NCI-H146 (cell line): ENCODE measurements around the gene NOVA1.
"Not testable (repeated sequence)": the region's sequence is repeated elsewhere in the genome, so short reads cannot be mapped to it uniquely, and the experiment has no call there.

ENCODE experiments used
- DNase-seq: peaks from one replicate; lab custom pipeline; 2025; lab: John Stamatoyannopoulos, UW

The NOVA1 gene, protein sequence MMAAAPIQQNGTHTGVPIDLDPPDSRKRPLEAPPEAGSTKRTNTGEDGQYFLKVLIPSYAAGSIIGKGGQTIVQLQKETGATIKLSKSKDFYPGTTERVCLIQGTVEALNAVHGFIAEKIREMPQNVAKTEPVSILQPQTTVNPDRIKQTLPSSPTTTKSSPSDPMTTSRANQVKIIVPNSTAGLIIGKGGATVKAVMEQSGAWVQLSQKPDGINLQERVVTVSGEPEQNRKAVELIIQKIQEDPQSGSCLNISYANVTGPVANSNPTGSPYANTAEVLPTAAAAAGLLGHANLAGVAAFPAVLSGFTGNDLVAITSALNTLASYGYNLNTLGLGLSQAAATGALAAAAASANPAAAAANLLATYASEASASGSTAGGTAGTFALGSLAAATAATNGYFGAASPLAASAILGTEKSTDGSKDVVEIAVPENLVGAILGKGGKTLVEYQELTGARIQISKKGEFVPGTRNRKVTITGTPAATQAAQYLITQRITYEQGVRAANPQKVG

DNA sequence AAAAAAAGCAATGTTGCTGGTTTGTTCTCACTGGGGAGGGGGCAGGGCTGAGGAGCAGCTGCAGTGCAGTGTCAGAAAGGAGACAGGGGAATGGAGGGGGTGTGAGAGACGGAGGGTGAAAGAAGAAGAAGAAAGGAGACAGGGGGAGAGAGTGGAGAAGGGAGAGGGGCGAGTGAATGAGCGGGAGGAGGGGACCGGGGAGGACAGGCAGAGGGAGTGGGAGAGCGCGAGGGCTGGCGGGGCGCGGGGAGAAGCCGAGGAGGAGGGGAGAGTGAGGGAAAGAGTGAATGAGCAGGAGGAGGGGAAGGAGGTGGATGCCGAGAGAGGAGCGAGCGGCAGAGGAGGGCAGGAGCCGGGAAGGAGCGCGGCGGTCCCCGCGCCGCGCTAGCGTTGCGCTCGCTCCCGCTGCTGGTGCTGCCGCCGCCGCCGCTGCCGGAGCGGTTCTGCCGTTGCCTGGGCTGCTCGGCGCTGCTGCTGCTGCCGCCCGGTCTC, at the start of gene NOVA1:
NOVA1 (minus strand) TSS at position 445 of the 492 bp plus-strand sequence. CDS start 597 bp downstream, outside the sequence.
- no peak for DNase-seq

DNA sequence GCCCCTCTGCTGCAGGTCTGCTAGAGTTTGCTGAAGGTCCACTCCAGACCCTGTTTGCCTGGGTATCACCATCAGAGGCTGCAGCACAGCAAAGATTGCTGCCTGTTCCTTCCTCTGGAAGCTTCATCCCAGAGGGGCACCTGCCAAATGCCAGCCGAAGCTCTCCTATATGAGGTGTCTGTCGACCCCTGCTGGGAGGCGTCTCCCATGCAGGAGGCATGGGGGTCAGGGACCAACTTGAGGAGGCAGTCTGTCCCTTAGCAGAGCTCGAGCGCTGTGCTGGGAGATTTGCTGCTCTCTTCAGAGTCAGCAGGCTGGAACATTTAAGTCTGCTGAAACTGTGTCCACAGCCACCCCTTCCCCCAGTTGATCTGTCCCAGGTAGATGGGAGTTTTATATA, 47.2 kb upstream of the NOVA1 start:
- not testable (repeated sequence) for DNase-seq

DNA sequence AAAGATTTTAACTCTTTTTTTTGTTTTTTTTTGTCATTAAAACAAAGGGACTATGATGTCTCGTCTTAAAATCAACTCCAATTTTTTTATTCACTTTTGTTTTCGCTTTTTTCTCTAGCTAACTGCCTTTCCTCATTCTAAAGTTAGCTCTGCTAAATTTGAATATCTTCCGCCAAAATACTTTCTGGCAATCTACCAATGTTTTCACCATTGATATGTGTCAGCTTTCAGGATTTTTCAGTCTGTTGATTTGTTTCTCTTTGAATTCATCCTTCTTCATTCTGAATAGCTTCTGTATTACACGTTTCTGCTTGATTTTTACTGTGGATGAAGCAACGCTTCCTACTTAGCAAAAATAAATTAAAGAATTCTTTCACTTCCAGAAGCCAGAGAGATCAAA, 38.7 kb upstream of the NOVA1 start:
- no peak for DNase-seq

DNA sequence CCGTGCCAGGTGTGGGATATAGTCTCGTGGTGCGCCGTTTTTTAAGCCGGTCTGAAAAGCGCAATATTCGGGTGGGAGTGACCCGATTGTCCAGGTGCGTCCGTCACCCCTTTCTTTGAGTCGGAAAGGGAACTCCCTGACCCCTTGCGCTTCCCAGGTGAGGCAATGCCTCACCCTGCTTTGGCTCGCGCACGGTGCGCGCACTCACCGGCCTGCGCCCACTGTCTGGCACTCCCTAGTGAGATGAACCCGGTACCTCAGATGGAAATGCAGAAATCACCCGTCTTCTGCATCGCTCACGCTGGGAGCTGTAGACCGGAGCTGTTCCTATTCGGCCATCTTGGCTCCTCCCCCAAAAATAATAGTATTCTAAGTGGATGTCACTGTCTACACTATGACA, 37.1 kb upstream of the NOVA1 start:
- not testable (repeated sequence) for DNase-seq

DNA sequence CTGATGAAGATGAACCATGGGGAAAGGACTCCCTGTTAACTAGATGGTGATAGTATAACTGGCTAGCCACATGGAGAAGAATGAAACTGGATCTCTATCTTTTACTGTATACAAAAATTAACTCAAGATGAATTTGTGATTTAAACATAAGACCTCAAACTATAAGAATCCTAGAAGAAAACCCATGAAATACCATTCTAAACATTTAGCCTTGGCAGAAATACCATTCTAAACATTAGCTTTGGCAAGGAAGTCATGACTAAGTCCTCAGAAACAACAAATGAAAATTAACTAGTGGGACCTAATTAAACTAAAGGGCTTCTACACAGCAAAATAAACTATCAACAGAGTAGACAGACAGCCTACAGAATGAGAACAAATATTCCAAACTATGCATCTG, 28.4 kb upstream of the NOVA1 start:
- DNase-seq: no peak

DNA sequence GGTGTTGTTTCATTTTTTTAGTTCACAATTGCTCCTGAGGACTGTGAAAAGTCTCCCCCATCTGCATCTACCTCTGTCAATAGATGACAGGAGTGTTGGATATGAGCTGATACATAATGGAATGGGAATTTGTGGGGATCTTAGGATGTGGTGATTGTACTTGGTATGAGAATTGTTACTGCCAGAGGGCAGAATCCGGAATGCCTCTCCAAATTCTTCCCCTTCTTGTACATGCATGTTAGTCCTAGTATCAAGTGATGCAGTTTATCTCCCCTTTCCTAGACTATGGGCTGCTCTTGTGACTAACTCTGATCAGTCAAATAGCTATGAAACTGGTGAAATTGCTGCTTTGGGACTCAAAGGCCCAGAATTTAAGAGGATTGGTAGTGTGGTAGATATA, 24.8 kb upstream of the NOVA1 start:
- no peak for DNase-seq

DNA sequence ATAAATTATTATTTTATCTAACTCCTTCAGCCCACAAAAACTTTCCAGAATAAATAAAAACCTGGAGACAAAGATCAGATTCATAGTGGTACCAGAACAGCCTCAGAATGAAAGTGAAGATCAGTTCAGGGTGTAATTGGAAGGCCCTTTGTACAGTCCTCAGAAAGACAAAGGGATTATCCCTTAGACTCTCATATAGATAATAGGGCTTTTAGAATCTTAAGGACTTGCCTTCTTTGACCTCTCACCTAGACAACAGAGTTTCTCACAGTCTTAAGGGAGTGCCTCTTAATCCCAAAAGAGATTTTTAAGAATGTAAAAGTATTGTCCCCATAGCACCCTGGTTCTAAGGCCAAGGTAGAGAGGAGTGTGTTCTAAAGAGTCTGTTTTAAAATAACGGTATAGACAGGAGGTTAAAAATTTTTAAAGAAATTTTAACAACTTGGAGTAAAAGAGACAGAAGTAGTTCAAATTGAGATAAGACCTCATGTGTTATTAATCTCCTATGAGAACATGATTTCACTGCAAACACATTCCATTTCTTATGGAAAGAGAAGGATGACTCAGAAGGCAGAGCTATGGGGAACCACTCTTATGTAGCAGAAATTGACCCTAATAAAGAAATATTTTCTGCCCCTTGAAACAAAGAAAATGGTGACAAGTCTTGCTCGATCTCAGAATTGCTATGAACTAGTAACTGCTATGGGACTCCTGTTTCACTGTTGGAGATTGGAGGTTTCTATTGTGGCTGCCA, 24.2 kb upstream of the NOVA1 start:
- no peak for DNase-seq

DNA sequence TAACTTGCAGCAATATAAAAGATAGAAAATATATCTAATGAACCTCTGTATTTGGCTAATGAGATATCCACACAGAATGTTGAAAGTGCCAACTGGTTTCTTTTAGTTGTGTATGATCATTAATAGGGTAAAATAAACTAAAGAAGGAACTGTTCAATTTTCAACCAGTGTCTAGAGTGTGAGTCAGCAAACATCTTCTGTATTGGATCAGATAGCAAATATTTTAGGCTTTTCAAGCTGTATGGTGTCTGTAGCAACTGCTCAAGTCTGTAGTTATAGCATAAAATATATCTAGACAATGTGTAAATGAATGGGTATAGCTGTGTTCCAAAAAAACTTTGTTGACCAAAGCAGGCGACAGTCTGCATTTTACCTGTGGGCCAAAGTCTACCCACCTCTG, 23.5 kb upstream of the NOVA1 start:
- no peak for DNase-seq

DNA sequence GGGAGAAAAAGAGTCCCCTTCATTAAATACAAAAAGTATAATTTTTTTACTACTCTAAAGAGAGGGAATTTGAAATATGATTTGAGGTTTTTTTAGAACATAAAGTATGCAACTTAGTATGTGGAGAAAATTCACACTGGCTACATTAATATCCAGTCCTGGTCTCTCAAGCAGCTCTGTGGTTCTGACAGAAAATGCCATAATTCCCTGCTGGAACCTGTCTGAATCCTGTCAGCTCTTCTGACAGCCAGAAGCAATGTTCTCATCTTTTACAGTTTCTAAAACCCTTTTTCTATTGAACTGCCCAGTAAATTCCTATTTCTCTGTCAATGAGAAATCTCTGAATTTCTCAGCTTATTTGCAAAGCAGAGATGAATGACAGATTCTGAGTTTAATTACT, 13.4 kb upstream of the NOVA1 start:
- DNase-seq: no peak

DNA sequence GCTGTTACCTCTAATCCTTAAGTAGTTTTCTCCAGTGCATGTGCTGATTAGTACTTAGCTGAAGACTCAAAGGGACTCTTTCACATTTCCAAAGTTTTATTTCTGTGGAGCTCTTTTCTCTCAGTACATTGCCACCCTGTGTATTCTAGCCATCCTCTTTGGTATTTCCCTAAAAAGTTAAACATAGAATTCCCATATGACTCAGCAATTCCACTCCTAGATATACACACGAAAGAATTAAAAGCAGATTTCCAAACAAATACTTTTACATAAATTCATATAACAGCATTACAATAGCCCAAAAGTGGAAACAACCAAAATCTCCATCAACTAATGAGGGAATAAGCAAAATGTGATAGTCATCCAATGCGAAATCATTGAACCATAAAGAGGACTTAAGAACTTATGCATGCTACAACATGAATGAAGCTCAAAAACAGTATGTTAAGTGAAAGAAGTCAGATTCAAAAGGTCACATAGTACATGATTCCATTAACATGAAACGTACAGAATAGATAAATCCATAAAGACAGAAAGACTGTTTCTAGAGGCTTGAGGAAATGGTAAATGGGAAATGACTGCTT, 9.0 kb upstream of the NOVA1 start:
- DNase-seq: no peak

DNA sequence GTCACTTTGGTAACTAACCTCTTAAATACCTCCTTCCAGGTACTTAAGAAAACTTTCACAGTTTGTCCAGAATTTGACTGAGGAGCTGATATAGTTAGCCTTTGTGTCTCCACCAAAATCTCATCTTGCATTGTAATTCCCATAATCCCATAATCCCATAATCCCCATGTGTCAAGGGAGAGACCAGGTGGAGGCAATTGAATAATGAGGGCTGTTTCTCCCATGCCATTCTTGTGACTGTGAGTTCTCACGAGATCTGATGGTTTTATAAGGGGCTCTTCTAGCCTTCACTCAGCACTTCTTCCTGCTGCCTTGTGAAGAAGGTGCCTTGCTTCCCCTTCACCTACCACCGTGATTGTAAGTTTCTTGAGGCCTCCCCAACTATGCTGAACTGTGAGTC, 7.8 kb upstream of the NOVA1 start:
- DNase-seq: no peak

DNA sequence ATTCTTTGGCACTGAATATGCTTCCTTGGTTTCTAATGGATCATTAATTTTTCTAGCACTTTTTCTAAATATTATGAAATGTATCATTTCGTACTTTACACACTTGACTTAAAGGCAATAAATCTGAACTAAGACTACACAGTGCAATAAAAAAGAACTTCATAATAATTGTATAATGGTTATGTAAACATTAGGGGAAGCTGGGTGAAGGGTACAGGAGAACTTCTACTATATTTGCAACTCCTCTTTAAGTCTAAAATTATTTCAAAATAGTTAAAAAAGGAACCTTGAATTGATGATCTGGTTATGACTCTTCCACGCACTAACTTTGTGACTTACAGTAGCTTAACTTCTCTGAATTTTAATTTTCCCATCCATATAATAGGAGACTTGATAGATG, 5.1 kb upstream of the NOVA1 start:
- no peak for DNase-seq

DNA sequence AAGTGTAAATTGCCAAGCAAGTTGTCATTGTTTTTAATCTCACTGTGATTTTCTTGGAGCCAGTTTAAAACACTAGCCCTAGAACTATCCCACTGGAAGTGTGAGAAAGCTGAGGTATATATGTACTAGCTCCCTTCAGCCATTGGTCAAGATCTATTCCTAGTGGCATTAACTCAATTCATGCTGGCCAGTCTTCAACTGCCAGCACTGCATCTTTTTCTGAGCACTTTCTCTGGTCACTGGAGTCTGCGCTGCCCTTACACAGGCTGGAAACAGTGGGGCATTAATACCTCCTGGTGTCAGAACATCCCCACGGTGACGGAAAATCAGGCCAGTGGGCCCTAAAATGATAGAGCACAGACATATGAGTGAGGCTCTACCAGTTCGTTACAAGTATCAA, 4.0 kb upstream of the NOVA1 start:
- DNase-seq: no peak

DNA sequence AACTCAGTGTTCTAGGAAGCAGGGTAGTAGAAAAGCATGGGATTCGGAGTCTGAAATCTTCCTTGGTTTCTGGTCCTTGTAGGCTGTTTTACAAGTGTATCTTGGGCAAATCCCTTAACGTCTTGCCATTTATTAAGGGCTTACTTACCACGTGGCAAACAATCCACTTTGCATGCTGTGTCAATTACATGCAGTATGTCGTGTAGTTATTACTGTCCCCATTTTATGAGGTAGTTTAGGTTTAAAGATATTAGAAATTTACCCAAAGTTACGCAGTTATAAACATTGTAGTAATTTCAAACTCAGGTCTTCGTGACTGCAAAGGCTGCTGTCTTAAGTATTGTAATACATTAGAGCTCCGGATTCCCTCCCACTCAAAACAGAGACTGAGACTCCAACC, 1.5 kb upstream of the NOVA1 start:
- peak; percentile 27 for DNase-seq

DNA sequence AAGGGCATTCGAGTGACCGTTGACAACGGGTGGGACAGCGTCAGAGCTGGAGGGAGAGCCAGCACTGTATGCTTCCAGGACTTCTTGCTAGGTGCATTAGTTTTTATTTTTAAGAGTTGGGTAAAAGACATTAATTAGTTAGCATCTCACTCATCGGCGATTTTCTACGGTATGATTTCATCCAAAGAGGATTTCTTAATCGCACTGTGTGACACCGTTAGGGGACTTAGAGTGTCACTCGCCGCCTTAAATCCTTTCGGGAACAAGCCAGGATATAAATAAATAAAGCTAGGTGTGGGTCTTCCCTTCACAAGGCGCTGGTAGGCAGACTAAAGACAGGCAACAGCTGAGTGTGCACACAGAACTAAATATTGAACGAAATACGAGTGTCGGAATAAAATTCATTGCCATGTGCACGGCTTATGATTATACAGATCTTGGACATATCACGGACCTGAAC, 869 bp upstream of the NOVA1 start:
- peak; percentile 57 for DNase-seq

DNA sequence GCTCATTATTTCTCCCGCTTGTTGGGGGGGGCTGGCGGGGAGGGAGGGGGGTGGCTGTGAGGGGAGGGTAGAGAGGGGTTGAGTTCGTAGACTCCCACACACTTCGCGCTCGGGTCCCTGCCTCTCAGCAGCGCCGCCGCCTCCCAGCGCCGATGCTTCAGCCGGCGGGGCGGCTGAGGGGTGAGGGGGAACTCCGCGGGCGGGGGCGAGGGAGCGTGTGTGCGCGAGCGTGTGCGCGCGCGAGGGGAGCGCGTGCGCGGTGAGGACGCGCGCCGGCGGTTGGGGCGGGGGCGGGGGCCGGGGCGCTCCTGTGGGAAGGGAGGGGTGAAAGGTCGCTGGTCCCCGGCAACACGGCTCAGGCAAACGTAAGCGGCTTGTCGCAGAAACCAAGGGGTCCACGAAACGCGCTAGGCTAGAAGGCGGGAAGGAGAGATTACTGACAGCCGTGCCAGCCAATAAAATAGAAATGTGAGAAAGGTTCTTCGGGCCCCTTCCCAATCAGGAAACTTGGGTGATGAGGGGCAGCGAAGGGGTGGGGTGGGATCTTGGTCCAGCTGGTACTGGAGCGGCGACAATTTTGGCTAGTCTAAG, 343 bp upstream of the NOVA1 start:
- peak; percentile 99 for DNase-seq

DNA sequence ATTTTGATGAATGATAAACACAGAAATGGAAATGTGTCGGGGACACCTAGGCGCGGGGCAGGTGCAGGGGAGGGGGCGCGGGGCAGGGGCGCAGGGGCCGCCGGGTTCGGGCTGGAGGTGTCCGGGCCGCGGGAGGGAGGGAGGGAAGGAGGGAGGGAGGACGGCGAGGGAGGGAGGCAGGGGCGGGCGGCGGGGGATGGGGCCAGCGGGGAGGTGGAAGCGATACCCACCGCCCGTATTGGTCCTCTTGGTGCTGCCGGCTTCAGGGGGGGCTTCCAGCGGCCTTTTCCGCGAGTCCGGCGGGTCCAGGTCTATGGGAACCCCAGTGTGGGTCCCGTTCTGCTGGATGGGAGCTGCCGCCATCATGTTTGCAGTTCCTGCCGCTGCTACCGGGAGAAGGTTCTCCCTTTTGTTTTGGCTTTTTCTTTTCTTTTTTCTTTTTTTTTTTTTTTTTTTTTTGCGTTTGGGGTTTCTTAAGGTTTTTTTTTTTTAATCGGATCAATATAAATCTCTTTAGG, 703 bp downstream of the NOVA1 start:
- DNase-seq: peak; percentile 70

DNA sequence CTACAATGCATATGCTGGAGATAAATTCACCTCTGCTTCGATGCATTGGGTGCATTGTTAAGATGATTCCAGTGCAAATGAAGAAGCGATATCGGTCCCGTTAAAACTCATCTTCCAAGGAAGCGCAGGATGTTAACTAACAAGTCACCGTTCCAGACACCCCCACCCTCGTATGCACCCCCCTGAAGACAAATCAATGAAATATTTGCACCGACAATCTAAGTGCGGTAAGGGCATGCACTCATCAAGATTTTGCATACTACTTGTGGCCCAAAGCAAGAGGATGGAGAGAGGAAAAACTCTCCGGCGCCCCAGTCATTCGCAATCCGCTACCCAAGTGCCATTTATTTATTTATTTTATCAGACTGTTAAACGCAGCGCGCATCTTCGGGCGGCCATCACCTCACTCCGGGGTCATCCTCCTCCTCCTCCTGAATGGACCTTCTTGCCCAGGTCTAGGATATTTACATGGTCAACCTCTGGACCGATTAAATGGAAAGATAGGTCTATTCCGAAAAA, 1.2 kb downstream of the NOVA1 start:
- DNase-seq: peak; percentile 45

DNA sequence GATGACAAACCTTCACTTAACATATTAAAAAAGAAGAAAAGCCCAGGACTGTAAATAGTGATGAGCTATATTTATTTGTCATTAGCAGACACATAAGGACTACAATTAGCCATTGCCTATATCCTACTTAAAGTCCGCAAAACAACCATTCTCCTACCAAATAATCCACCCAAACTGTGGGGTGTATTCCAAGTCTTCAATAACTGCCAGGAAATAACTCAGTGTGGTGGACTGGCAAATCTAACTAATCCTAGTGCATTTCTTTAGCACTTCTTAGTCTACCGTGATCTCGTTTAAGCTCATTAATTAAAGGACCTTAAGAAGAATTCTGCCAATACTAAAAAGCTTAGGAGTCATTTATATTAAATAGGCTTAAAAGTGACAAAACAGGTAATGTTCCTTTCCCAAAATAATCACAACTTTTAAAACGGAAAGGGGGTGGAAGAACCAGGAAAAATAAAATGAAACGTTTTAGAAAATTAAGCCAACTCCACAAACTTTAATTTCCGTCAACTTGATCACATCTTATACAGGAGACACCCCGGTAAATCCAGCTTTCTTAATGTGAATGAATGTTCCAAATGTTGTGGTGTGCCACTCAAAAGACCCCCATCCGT, 1.8 kb downstream of the NOVA1 start:
- DNase-seq: peak; percentile 10

DNA sequence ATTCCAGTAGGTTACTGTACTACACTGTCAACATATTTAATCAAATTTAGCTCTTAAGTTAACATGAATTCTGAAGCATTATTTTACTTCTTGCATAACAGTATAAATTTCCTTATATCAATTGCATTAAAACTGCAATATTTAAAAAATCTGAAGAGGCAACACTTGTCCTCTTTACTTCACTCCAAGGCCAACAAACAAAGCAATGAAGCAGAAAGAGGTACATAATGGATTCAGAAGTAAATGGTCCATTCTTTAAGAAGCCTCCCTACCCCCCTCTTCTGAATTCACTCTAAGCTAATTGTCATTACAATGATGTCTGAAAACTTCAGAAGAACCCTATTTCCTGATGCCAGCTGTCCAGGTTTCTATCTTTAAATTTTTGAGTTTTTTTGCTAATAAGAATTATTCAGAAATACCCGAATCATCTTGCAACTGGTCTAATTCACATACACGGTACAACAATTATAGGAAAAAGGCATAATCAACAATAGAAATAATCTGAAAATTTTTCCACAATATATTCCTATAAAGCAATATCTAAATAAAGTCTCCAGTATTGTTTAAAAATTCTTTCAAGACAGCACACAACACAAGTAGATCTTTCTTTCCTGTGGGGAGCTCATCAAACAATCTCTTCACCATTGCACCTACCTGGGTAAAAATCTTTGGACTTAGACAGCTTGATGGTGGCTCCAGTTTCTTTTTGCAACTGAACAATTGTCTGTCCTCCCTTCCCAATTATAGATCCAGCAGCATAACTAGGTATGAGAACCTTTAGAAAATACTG, 2.9 kb downstream of the NOVA1 start:
- DNase-seq: peak; percentile 21
